Hematopoietic multipotent progenitor cell treated with erythropoietin and hydrocortisone succinate and interleukin-3 and kit ligand, for 6 days (in vitro differentiated cells): Measurements from ENCODE around the gene MST1R.
A peak's percentile ranks its signal among the peaks of the same experiment; 100 is the strongest.
"Not testable (repeated sequence)": the region's sequence is repeated elsewhere in the genome, so short reads cannot be mapped to it uniquely, and the experiment has no call there.

Source experiments
- DNase-seq: peaks from one replicate; pipeline ENCODE4 v3.0.0-alpha.2; 2015

Gene MST1R

GRCh38 chr3:49903451-49904424 is at the start of gene MST1R:
Gene MST1R, minus strand, starts transcription at chr3:49903873. Its CDS starts 264 bp downstream, at chr3:49903609.
- DNase-seq = peak; percentile 93

DNA sequence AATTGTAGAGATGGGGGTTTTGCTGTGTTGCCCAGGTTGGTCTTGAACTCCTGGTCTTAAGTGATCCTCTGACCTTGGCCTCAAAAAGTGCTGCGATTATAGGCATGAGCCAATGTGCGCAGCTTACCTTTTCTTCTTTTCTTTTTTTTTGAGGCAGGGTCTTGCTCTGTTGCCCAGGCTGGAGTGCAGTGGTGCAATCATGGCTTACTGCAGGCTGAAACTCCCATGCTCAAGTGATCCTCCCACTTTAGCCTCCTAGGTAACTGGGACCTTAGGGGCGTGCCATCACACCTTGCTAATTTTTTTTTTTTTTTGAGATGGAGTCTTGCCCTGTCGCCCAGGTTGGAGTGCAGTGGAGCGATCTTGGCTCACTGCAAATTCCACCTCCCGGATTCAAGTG is 49.3 kb upstream of the MST1R start:
- DNase-seq = no peak

GRCh38 chr3:49942651-49943050 is 39.0 kb upstream of the MST1R start:
- peak; percentile 39 for DNase-seq

DNA sequence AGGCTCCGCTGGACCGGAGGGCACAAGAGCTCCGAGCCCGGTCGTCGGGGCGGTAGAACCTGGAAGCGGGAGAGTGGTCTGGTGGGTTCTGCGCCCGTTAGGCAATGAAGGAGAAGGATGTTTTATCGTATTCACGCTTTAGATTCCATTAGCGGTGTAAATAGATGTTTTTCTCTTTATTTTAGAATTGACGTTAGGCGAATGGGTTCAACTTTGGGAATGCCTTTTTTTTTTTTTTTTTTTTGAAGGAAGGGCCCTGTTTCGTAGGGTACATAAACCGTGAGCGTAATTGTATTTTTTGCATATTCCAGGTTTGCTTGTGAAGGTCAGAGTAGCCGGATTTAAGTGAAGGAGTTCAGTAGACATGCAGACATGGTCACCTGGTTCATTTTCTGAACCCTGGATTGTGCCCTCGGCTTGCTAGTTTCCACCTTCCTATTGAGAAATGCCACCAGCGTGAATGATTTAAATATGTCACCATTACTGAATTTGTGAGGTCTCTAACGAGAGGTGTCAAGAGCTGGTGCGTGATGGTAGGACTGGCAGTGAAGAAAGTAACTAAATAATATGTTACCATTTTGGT is 37.1 kb upstream of the MST1R start:
- DNase-seq = peak; percentile 24

GRCh38 chr3:49939858-49940666 is 36.4 kb upstream of the MST1R start, which contains the start of gene RBM6:
Gene RBM6, plus strand, starts transcription at chr3:49940150. Its CDS starts 22,492 bp downstream, at chr3:49962642.
- peak; percentile 99 for DNase-seq

DNA sequence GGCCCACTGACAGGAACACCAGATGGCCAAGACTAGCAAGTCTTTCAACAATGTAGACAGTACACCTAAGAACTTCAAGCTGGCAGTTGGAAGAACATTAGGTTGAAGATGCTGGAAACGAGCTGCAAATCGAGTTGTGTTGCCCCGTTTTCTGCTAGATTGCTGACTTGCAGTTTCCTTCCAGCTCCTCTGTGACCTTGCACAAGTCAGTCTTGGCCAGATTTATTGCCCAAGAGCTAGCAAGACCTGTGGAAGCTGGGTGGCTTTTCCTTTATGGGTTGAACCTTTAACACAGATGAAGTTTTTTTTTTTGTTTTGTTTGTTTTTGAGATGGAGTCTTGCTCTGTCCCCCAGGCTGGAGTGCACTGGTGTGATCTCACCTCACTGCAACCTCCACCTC is 33.4 kb upstream of the MST1R start:
- DNase-seq = peak; percentile 37

DNA sequence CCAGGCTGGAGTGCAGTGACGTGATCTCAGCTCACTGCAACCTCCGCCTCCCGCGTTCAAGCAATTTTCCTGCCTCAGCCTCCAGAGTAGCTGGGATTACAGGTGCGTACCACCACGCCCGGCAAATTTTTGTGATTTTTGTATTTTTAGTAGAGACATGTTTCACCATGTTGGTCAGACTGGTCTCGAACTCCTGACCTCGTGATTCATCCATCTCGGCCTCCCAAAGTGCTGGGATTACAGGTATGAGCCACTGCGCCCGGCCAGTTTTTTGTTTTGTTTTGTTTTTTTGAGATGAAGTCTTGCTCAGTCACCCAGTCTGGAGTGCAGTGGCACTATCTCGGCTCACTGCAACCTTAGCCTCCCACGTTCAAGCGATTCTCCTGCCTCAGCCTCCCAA is 28.6 kb upstream of the MST1R start:
- not testable (repeated sequence) for DNase-seq

GRCh38 chr3:49930922-49931321 is 27.2 kb upstream of the MST1R start:
- DNase-seq = peak; percentile 49

- no peak for DNase-seq
Observed at GRCh38 chr3:49930168-49930690, 26.6 kb upstream of the MST1R start.

DNA sequence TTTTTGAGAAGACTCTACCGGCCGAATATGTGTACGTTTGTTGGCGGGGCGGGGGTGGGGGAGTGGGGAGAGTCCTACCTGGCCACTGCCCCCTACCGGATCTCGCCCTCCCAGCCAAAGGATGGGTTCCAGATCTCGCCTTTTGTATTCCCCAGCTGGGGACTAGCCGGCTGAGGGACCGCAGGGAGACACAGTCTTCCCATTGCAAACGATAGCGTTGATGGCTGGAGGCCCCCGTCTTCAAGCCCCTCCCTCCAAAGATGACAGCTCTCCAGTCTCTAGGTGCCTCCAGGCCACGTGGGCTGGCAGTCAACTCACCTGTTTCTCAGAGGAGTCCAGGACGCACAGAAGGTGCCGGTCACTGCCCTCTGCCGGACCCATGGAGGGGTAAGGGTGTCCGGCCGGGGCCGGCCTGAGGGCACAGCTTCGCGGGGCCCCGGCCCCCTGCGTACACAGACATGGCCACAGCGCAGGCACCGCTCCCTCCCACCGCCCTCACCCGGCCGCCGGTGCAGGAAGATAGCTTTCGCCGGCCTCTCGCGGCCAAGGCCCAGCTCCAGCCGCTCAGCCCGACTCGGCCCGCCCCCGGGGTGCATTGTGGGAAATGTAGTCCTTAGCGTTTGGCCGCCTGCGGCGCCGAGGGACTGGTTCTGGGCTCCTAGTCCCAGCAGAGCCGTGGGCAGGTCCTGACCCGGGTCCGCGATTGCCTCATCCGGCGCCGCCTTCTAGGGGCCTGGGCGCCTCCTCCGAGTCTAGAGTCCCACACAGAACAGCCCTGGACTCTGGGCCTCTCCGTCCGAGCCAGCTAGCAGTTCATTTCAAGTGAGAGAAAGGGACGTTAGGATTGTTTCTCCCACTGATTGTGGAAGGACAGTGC is 25.9 kb upstream of the MST1R start, which contains the start of gene MON1A:
Gene MON1A, minus strand, starts transcription at position 521 of the 877 bp plus-strand sequence. CDS start 16,465 bp downstream, outside the sequence.
- peak; percentile 95 for DNase-seq

GRCh38 chr3:49928481-49929017 is 24.9 kb upstream of the MST1R start:
- no peak for DNase-seq

DNA sequence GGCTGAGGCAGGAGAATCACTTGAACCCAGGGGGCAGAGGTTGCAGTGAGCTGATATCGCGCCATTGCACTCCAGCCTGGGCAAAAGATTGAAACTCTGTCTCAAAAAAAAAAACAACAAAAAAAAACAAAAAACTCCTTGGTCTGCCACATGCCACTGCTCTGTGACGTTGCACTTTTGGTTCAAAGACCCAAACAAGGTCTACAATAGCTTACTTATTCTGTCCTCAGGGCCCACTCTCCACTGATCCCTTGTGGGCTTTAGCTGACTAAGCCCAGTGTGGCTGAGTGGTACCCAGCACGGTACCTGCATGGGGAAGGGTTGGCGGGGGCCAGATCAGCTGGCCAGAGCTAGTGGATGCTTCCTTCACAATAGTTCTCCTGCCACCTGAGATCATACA is 24.1 kb upstream of the MST1R start:
- DNase-seq = no peak

DNA sequence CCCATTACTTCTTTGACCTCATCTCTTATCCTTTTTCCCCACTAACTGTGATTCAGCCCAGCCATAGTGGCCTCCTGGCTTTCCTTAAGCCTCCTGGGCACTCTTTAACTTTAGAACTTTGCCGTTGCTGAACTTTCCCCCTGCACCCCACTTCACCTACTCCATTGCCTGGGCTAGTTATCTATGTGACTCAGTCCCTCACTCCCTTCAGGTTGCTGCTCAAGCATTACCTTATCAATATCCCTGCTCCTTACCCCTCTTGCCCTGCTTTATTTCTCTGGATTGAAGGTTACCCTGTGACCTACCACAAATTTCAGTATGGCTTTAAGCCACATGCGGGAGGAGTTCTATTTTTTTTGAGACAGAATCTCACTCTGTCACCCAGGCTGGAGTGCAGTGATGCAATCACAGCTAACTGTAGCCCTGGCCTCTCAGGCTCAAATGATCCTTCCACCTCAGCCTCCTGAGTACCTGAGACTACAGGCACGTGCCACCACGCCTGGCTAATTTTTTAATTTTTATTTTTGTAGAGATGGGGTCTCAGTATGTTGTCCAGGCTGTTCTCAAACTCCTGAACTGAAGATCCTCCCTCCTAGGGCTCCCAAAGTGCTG is 22.6 kb upstream of the MST1R start:
- DNase-seq = no peak

- DNase-seq = no peak
Observed at GRCh38 chr3:49925485-49925884, 21.8 kb upstream of the MST1R start.

- no peak for DNase-seq
Observed at GRCh38 chr3:49924683-49925082, 21.0 kb upstream of the MST1R start.

DNA sequence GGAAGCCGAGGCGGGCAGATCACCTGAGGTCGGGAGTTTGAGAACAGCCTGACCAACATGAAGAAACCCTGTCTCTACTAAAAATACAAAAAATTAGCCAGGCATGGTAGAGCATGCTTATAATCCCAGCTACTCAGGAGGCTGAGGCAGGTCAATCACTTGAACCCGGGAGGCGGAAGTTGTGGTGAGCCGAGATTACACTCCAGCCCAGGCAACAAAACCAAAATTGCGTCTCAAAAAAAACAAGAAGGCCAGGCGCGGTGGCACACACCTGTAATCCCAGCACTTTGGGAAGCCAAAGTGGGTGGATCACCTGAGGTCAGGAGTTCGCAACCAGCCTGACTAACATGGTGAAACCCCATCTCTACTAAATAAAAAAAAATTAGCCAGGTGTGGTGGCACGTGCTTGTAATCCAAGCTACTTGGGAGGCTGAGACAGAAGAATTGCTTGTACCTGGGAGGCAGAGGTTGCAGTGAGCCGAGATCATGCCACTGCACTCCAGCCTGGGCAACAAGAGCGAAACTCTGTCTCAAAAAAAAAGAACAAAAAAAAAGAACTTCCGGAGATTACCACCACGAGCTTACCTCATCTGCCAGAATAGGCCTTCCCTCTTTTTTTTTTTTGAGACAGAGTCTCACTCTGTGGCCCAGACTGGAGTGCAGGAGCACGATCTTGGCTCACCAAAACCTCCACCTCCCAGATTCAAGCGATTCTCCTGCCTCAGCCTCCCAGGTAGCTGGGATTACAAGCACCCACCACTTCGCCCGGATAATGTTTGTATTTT is 14.3 kb upstream of the MST1R start:
- not testable (repeated sequence) for DNase-seq

DNA sequence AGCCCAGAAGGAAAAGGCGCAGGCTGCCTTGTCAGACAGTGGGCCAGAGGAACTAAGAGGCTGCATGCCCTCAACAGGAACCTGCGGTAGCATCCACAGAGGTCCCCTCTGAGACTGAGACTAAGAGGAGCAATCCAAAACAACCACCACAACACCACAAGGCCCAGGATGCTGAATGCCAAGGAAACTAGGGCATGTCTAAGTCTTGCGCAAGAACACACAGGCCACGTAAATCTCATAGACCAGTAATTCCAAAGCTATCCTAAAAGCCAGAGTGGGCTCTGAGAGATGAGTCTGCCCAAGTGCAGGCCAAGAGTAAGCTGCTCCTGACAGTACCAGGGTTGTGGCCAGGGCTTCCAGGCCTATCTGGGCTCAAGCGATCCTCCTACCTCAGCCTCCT is 13.0 kb upstream of the MST1R start:
- DNase-seq = no peak

DNA sequence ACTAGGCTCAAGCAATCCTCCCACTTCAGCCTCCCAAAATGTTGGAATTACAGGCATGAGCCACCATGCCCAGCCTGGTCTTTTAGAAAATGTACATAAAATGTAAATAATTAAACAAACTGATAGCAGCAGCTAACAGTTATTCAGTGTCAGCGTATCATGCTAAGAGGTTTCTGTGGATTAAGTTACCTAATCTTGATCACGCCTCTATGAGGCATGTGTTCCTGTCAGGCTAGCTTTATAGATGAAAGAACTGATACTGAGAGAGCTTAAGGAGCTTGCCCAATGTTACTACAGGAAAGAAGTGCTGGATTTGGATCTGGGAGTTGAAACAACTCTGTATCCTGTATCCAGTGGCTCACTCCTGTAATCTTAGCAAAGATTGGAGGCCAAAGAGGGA is 11.2 kb upstream of the MST1R start:
- DNase-seq = peak; percentile 48

DNA sequence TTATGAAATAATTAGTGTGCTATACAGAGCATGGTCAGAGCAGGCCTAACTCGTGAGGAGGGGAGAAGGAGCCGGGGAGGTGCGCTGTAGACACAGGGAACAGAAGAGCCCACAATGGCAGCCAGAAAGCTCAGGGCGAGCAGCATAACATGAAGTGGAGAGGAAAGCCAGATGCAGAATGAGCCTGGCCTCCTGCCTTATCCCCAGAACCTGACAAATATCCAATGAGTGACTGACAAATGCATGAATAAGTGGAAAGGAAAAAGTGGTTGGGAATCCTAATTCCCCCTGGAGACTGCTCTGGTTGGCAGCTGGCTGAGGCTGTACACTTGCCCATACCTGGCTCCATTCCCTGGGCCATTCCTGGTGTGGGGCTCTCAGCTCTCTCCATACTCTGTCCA is 9.2 kb upstream of the MST1R start:
- no peak for DNase-seq

GRCh38 chr3:49911611-49912010 is 7.9 kb upstream of the MST1R start:
- no peak for DNase-seq
